ENCODE measurements around the gene FOXN3. TPM values are rescaled to one million over a fixed set of nuclear protein-coding genes. Genes with fewer than 3 reads are reported as not detected.

The FOXN3 gene
- total RNA-seq, 2 experiments from 2014 or later = 70.3 to 72.7 TPM

DNA sequence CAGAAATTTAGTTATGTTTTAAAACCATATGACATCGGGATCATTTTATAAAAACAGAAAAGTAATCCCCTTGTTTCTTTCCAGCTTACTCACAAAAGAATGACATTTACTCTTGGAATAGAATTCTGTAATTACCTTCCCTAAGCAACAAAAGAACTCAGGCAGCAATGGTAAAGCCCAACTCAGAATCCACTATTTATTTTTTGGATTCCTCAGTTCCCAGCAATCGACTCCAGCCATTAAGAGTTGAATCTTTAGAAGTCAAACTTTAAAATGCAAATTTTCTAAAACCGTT lies 65.9 kb downstream of the FOXN3 start:
- Mint-ChIP-seq H3K27me3 (ENCODE audit: low read depth) (no peaks in the 10 kb centered on the region), H3K4me1 (ENCODE audit: low read depth) (peaks cover 45% of the 10 kb centered on the region), H3K4me3 (peak overlapping the region; percentile 75), H3K36me3 (ENCODE audit: low read depth) (peaks cover 52% of the 10 kb centered on the region), H3K9me3 (ENCODE audit: insufficient read depth) (peaks cover 8% of the 10 kb centered on the region), H3K27ac (peak overlapping the region; percentile 95)
- ATAC-seq (no peak), DNase-seq (no peak)
- POLR2A ChIA-PET = interaction anchor here (1.0 kb wide), 1 partner anchor 14 kb away, joined by 3 read pairs; no protein-coding TSS in a partner anchor
- CTCF ChIA-PET = interaction anchor here (0.9 to 1.0 kb wide), 2 partner anchors 266 to 415 kb away, joined by 3 to 4 read pairs; no protein-coding TSS in a partner anchor

- Mint-ChIP-seq H3K27me3 (ENCODE audit: low read depth) (no peaks in the 10 kb centered on the region), H3K27ac (peak overlapping the region; percentile 67)
Observed at GRCh38 chr14:89350152-89350551, 66.9 kb downstream of the FOXN3 start.

GRCh38 chr14:89349171-89350008 lies 67.6 kb downstream of the FOXN3 start:
- POLR2A ChIA-PET = no interaction called here
- H3K4me1 Mint-ChIP-seq (ENCODE audit: low read depth) = peaks cover 46% of the 10 kb centered on the region
- H3K27ac Mint-ChIP-seq = peak overlapping the region; percentile 44

More at GRCh38 chr14:89350152-89350551, 66.9 kb downstream of the FOXN3 start:
- H3K36me3 Mint-ChIP-seq (ENCODE audit: low read depth) = peaks cover 59% of the 10 kb centered on the region
- H3K4me3 Mint-ChIP-seq = no peak overlapping the region
- DNase-seq (no peak), ATAC-seq (no peak)
- H3K4me1 Mint-ChIP-seq (ENCODE audit: low read depth) = peaks cover 45% of the 10 kb centered on the region
- CTCF ChIA-PET = interaction anchor here (0.8 kb wide), 1 partner anchor 10 kb away, joined by 3 read pairs; no protein-coding TSS in a partner anchor
- H3K9me3 Mint-ChIP-seq (ENCODE audit: insufficient read depth) = peaks cover 8% of the 10 kb centered on the region
- POLR2A ChIA-PET = interaction anchor here (1.0 kb wide), 1 partner anchor 15 kb away, joined by 3 read pairs; no protein-coding TSS in a partner anchor

GRCh38 chr14:89348722-89349121 lies 68.3 kb downstream of the FOXN3 start:
- H3K27me3 Mint-ChIP-seq (ENCODE audit: low read depth) = no peaks in the 10 kb centered on the region
- peaks cover 70% of the 10 kb centered on the region for H3K36me3 Mint-ChIP-seq (ENCODE audit: low read depth)

More at GRCh38 chr14:89349171-89350008, 67.6 kb downstream of the FOXN3 start:
- CTCF ChIA-PET = no interaction called here
- DNase-seq = no peak
- Mint-ChIP-seq H3K9me3 (ENCODE audit: insufficient read depth) (peaks cover 8% of the 10 kb centered on the region), H3K27me3 (ENCODE audit: low read depth) (no peaks in the 10 kb centered on the region), H3K36me3 (ENCODE audit: low read depth) (peaks cover 67% of the 10 kb centered on the region), H3K4me3 (no peak overlapping the region)
- ATAC-seq = peak; percentile 41

DNA sequence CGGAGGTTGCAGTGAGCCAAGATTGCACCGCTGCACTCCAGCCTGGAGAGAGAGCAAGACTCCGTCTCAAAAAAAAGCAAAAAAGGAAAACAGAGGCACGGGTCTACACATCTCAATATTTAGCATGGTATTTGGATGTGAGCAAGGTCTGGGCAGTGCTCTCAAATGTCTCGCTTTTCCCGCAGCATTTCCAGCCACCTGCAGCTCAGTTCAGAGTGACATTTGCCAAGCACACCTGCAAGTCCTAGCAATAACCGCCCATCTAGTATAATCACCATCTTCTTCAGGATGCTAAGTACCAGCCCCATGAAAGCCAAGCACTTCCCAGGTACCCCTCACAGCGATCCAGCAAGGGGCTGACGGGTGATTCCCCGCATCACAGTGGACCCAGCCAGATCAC lies 69.1 kb downstream of the FOXN3 start:
- H3K27ac Mint-ChIP-seq = peak overlapping the region; percentile 18
- no peak overlapping the region for H3K4me3 Mint-ChIP-seq
- peaks cover 70% of the 10 kb centered on the region for H3K36me3 Mint-ChIP-seq (ENCODE audit: low read depth)
- DNase-seq (no peak), ATAC-seq (no peak)
- no peaks in the 10 kb centered on the region for H3K27me3 Mint-ChIP-seq (ENCODE audit: low read depth)
- POLR2A ChIA-PET = no interaction called here
- H3K9me3 Mint-ChIP-seq (ENCODE audit: insufficient read depth) = peaks cover 8% of the 10 kb centered on the region
- CTCF ChIA-PET = no interaction called here
- peaks cover 39% of the 10 kb centered on the region for H3K4me1 Mint-ChIP-seq (ENCODE audit: low read depth)

More at GRCh38 chr14:89348722-89349121, 68.3 kb downstream of the FOXN3 start:
- Mint-ChIP-seq H3K4me3 (no peak overlapping the region), H3K9me3 (ENCODE audit: insufficient read depth) (peaks cover 8% of the 10 kb centered on the region), H3K4me1 (ENCODE audit: low read depth) (peaks cover 47% of the 10 kb centered on the region), H3K27ac (no peak overlapping the region)
- ChIA-PET CTCF (no interaction called here), POLR2A (no interaction called here)
- no peak for DNase-seq
- ATAC-seq = no peak

GRCh38 chr14:89344920-89345254 lies 72.1 kb downstream of the FOXN3 start:
- H3K27me3 Mint-ChIP-seq (ENCODE audit: low read depth) = no peaks in the 10 kb centered on the region
- peaks cover 5% of the 10 kb centered on the region for H3K9me3 Mint-ChIP-seq (ENCODE audit: insufficient read depth)
- peaks cover 56% of the 10 kb centered on the region for H3K36me3 Mint-ChIP-seq (ENCODE audit: low read depth)
- ChIA-PET POLR2A (interaction anchor here (0.6 kb wide), 1 partner anchor 84 kb away, joined by 5 read pairs; no protein-coding TSS in a partner anchor), CTCF (no interaction called here)
- no peak overlapping the region for H3K27ac Mint-ChIP-seq
- DNase-seq = no peak
- peaks cover 15% of the 10 kb centered on the region for H3K4me1 Mint-ChIP-seq (ENCODE audit: low read depth)
- H3K4me3 Mint-ChIP-seq = no peak overlapping the region
- no peak for ATAC-seq

GRCh38 chr14:89343356-89343755 lies 73.7 kb downstream of the FOXN3 start:
- H3K9me3 Mint-ChIP-seq (ENCODE audit: insufficient read depth) = peaks cover 5% of the 10 kb centered on the region
- DNase-seq (no peak), ATAC-seq (no peak)
- no peaks in the 10 kb centered on the region for H3K27me3 Mint-ChIP-seq (ENCODE audit: low read depth)
- POLR2A ChIA-PET = no interaction called here
- no peak overlapping the region for H3K27ac Mint-ChIP-seq
- CTCF ChIA-PET = no interaction called here
- no peak overlapping the region for H3K4me3 Mint-ChIP-seq
- peaks cover 16% of the 10 kb centered on the region for H3K4me1 Mint-ChIP-seq (ENCODE audit: low read depth)
- peaks cover 43% of the 10 kb centered on the region for H3K36me3 Mint-ChIP-seq (ENCODE audit: low read depth)

- peaks cover 32% of the 10 kb centered on the region for H3K36me3 Mint-ChIP-seq (ENCODE audit: low read depth)
- H3K9me3 Mint-ChIP-seq (ENCODE audit: insufficient read depth) = peaks cover 2% of the 10 kb centered on the region
- ATAC-seq (no peak), DNase-seq (no peak)
- H3K4me1 Mint-ChIP-seq (ENCODE audit: low read depth) = peaks cover 18% of the 10 kb centered on the region
- no peak overlapping the region for H3K27ac Mint-ChIP-seq
- ChIA-PET POLR2A (interaction anchor here (0.6 kb wide), 1 partner anchor 225 kb away, joined by 3 read pairs; no protein-coding TSS in a partner anchor), CTCF (no interaction called here)
- no peaks in the 10 kb centered on the region for H3K27me3 Mint-ChIP-seq (ENCODE audit: low read depth)
- H3K4me3 Mint-ChIP-seq = no peak overlapping the region
Observed at GRCh38 chr14:89342049-89342448, 75.0 kb downstream of the FOXN3 start.

GRCh38 chr14:89340200-89341181 lies 76.5 kb downstream of the FOXN3 start:
- Mint-ChIP-seq H3K27me3 (ENCODE audit: low read depth) (no peaks in the 10 kb centered on the region), H3K36me3 (ENCODE audit: low read depth) (peaks cover 19% of the 10 kb centered on the region), H3K27ac (peak overlapping the region; percentile 17), H3K4me3 (no peak overlapping the region), H3K4me1 (ENCODE audit: low read depth) (peaks cover 26% of the 10 kb centered on the region), H3K9me3 (ENCODE audit: insufficient read depth) (no peaks in the 10 kb centered on the region)
- ATAC-seq = no peak
- no peak for DNase-seq
- POLR2A ChIA-PET = interaction anchor here (1.0 kb wide), 1 partner anchor 557 kb away, joined by 3 read pairs; no protein-coding TSS in a partner anchor
- CTCF ChIA-PET = interaction anchor here (0.7 to 1.0 kb wide), 3 partner anchors 10 to 246 kb away, joined by 3 read pairs; no protein-coding TSS in a partner anchor

DNA sequence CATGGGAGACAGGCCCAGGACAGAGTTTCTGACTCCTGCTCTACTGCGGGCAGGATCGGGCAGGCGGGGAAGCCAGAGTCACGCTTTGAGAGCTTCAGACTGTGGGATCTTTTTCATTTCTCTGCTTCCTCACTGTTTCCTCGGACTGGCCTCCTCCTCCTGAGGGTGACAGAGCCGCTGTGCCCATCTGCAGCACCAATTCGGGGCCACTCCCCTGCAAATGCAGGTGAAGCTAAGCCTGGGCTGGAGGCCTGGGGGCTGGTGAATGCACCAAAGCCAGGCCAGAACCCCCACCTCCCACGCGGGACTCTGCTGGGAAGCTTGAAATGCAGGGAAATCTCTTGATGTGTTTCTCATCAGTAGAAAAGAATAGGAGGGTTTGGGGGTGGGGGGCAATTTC lies 77.5 kb downstream of the FOXN3 start:
- ChIA-PET POLR2A (interaction anchor here (1.0 kb wide), 1 partner anchor 558 kb away, joined by 3 read pairs; no protein-coding TSS in a partner anchor), CTCF (interaction anchor here (0.7 to 1.0 kb wide), 3 partner anchors 11 to 247 kb away, joined by 3 read pairs; no protein-coding TSS in a partner anchor)
- no peak overlapping the region for H3K27ac Mint-ChIP-seq
- peaks cover 12% of the 10 kb centered on the region for H3K36me3 Mint-ChIP-seq (ENCODE audit: low read depth)
- H3K4me3 Mint-ChIP-seq = no peak overlapping the region
- DNase-seq = no peak
- no peak for ATAC-seq
- peaks cover 26% of the 10 kb centered on the region for H3K4me1 Mint-ChIP-seq (ENCODE audit: low read depth)
- H3K27me3 Mint-ChIP-seq (ENCODE audit: low read depth) = no peaks in the 10 kb centered on the region
- H3K9me3 Mint-ChIP-seq (ENCODE audit: insufficient read depth) = no peaks in the 10 kb centered on the region

DNA sequence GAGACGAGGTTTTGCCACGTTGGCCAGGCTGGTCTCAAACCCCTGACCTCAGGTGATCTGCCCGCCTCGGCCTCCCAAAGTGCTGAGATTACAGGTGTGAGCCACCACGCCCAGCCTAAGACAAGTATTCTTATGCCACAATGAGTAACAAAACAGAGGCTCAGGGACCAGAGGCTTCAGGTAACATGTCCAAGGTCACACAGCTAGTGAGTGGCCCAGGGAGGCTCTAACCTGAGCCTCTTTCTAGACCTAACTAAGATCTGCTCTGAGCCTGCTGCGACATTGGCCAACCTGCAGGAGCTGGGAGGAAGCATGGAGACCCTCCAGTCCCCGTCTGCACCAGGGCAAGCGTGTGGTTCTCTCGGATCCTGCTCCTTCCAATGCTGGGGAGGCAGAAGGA lies 77.9 kb downstream of the FOXN3 start:
- POLR2A ChIA-PET = interaction anchor here (1.0 kb wide), 1 partner anchor 559 kb away, joined by 3 read pairs; no protein-coding TSS in a partner anchor
- Mint-ChIP-seq H3K9me3 (ENCODE audit: insufficient read depth) (no peaks in the 10 kb centered on the region), H3K4me1 (ENCODE audit: low read depth) (peaks cover 23% of the 10 kb centered on the region), H3K27me3 (ENCODE audit: low read depth) (no peaks in the 10 kb centered on the region), H3K4me3 (no peak overlapping the region), H3K36me3 (ENCODE audit: low read depth) (peaks cover 8% of the 10 kb centered on the region), H3K27ac (no peak overlapping the region)
- CTCF ChIA-PET = no interaction called here
- no peak for DNase-seq
- no peak for ATAC-seq
